ENCODE measurements around the gene FCN2. TPM values are rescaled to one million over a fixed set of nuclear protein-coding genes. Genes with fewer than 3 reads are reported as not detected.

The FCN2 gene
- total and polyA plus RNA-seq, 9 of the 15 experiments (the other 6 are each of a cell fraction or from before 2014, with no cell fraction given), result not detected

DNA sequence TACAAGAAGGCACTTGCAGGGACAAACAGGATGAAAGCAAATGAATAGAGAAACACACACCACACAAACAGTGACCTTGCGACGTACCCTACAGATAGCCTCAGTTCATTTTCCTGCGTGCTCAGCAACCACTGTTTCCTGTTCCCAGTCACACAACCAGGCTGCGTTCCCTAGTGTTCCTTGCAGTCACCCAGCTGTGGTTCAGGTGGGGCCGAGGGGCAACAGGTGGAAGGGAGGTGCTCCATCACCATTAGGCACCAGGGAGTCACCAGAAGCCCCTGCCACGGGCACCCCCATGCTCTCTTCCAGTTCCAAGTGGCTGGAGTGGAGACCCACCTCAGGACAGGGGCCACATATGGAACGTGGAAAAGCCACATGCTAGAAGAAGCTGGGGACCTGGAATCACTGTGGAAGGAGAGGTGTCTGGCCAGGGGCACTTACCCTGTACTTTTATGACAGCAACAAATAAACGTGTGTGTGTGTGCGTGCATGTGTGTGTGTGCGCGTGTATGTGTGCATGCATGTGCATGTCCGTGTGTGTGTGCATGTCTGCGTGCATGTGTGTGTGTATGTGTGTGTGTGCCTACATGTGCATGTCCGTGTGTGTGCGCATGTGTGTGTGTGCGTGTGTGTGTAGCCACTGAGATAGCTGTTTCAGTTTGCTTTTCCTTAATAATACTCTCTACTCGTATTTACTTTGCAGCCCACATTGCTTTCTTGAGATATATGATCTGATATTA lies 18.8 kb upstream of the FCN2 start:
- peaks cover 0 to 16% of the 10 kb centered on the region in 2 experiments; a peak in 2 of 5 replicates for H3K27me3 ChIP-seq (ENCODE audit: control insufficient read depth in 2 of 2, insufficient read depth in 2 of 2, low read length in 2 of 2)
- ChIA-PET CTCF (ENCODE audit: low intra/inter-chr PET ratio) (no interaction called here), POLR2A (no interaction called here)
- H3K4me1 ChIP-seq (replicated peaks in 1 of 2; ENCODE audit: control insufficient read depth in 2 of 2, insufficient read depth in 2 of 2, low read length in 2 of 2), result no peaks in the 10 kb centered on the region
- intact Hi-C loops (cut with micrococcal nuclease) (no loop called here), in situ Hi-C loops (cut with MboI) (no loop called here)
- FAIRE-seq (no peak), DNase-seq (ENCODE audit: extremely low read depth in 1 of 4, low spot score in 3 of 4) (no peak), ATAC-seq (no peak)
- no peak overlapping the region for H3K9ac ChIP-seq (ENCODE audit: insufficient read depth in 1 of 2, low read depth in 2 of 2, low read length in 2 of 2)
- TF ChIP-seq ZNF551 (CRISPR knock-in tag; IDR thresholded peaks at IDR 0.05) (no peak), MECOM (CRISPR knock-in tag; IDR thresholded peaks at IDR 0.05) (no peak), BHLHE40 (IDR thresholded peaks at IDR 0.05; ENCODE audit: low read length) (no peak), GABPB2 (CRISPR knock-in tag; conservative IDR thresholded peaks at IDR 0.05) (no peak)
- TF ChIP-seq, protein P1, sequence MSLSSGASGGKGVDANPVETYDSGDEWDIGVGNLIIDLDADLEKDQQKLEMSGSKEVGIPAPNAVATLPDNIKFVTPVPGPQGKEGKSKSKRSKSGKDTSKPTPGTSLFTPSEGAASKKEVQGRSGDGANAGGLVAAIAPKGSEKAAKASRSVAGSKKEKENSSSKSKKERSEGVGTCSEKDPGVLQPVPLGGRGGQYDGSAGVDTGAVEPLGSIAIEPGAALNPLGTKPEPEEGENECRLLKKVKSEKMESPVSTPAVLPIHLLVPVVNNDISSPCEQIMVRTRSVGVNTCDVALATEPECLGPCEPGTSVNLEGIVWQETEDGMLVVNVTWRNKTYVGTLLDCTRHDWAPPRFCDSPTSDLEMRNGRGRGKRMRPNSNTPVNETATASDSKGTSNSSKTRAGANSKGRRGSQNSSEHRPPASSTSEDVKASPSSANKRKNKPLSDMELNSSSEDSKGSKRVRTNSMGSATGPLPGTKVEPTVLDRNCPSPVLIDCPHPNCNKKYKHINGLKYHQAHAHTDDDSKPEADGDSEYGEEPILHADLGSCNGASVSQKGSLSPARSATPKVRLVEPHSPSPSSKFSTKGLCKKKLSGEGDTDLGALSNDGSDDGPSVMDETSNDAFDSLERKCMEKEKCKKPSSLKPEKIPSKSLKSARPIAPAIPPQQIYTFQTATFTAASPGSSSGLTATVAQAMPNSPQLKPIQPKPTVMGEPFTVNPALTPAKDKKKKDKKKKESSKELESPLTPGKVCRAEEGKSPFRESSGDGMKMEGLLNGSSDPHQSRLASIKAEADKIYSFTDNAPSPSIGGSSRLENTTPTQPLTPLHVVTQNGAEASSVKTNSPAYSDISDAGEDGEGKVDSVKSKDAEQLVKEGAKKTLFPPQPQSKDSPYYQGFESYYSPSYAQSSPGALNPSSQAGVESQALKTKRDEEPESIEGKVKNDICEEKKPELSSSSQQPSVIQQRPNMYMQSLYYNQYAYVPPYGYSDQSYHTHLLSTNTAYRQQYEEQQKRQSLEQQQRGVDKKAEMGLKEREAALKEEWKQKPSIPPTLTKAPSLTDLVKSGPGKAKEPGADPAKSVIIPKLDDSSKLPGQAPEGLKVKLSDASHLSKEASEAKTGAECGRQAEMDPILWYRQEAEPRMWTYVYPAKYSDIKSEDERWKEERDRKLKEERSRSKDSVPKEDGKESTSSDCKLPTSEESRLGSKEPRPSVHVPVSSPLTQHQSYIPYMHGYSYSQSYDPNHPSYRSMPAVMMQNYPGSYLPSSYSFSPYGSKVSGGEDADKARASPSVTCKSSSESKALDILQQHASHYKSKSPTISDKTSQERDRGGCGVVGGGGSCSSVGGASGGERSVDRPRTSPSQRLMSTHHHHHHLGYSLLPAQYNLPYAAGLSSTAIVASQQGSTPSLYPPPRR (CRISPR knock-in tag; IDR thresholded peaks at IDR 0.05; ENCODE audit: borderline replicate concordance), result no peak
- no peaks in the 10 kb centered on the region for H3K9me1 ChIP-seq (ENCODE audit: control insufficient read depth, insufficient read depth, low read length)
- H4K20me1 ChIP-seq (replicated peaks; ENCODE audit: control insufficient read depth, insufficient read depth, low read length), result 0 out of 2 replicates have a peak, but pooled peaks cover 3% of the 10 kb centered on the region
- BruUV-seq (replicated peaks), result no TSS peak
- H3K4me3 ChIP-seq, result no peak overlapping the region
- no peaks in the 10 kb centered on the region for H3K9me3 ChIP-seq (replicated peaks; ENCODE audit: control insufficient read depth, insufficient read depth, low read depth, low read length)
- no peak overlapping the region for H3K4me2 ChIP-seq (ENCODE audit: insufficient read depth, low read length)
- H3K36me3 ChIP-seq (ENCODE audit: control insufficient read depth, insufficient read depth, low read length), result no peaks in the 10 kb centered on the region
- no peaks in the 10 kb centered on the region; the same call in 2 of the 3 replicates for H3K79me2 ChIP-seq (ENCODE audit: control insufficient read depth, insufficient read depth, low read length)
- under 1% methylated on average over 17 of the region's 17 CpGs for WGBS (ENCODE audit: insufficient coverage, low coverage, missing lambda C conversion rate)
- H2AFZ ChIP-seq (ENCODE audit: low read depth, low read length), result no peak overlapping the region
- H3K27ac ChIP-seq (ENCODE audit: extremely low read depth, low read depth, low read length), result no peak overlapping the region

Data from K562 (cell line).